ENCODE measurements around the gene MINK1. TPM values are rescaled to one million over a fixed set of nuclear protein-coding genes. Genes with fewer than 3 reads are reported as not detected.
"Not testable (repeated sequence)": the region's sequence is repeated elsewhere in the genome, so short reads cannot be mapped to it uniquely, and the experiment has no call there.

Gene MINK1
- total RNA-seq, 6 donors from 2014 or later: 52.3 to 311 (median 136) TPM

GRCh38 chr17:4901108-4901647 is 68.0 kb downstream of the MINK1 start:
- Histone ChIP-seq H3K36me3 (peaks cover 0 to 16% (median 14%) of the 10 kb centered on the region in 4 donors), H3K4me3 (peak overlapping the region in 3 of 4 donors; percentile 41 to 61 (median 52)), H3K27ac (peak overlapping the region; percentile 6 to 74 (median 50)), H3K9me3 (no peaks in the 10 kb centered on the region), H3K27me3 (peaks cover 0 to 9% (median 0%) of the 10 kb centered on the region in 4 donors), H3K4me1 (peaks cover 9 to 46% (median 29%) of the 10 kb centered on the region in 4 donors)
- DNase-seq (no peak), ATAC-seq (ENCODE audit: low FRiP score in 2 of 2) (no peak)
- no peak for TF ChIP-seq CTCF (IDR thresholded peaks at IDR 0.05)
- TF ChIP-seq POLR2A (IDR thresholded peaks at IDR 0.05): no peak
- TF ChIP-seq EP300 (IDR thresholded peaks at IDR 0.05): no peak
- TF ChIP-seq POLR2AphosphoS5 (IDR thresholded peaks at IDR 0.05): no peak
- WGBS, 2 donors: 41 to 89% methylated on average over 29 of the region's 37 CpGs

GRCh38 chr17:4901648-4902344 is 68.7 kb downstream of the MINK1 start:
- H3K36me3 ChIP-seq: peaks cover 0 to 9% (median 8%) of the 10 kb centered on the region in 4 donors
- H3K9me3 ChIP-seq: no peaks in the 10 kb centered on the region
- TF ChIP-seq POLR2AphosphoS5 (IDR thresholded peaks at IDR 0.05): peak in 1 of 2 donors; percentile 44
- no peak for TF ChIP-seq EP300 (IDR thresholded peaks at IDR 0.05)
- TF ChIP-seq CTCF (IDR thresholded peaks at IDR 0.05): no peak
- TF ChIP-seq POLR2A (IDR thresholded peaks at IDR 0.05): peak in 1 of 4 donors; percentile 28
- peak overlapping the region; percentile 6 to 74 (median 50) for H3K27ac ChIP-seq
- DNase-seq: peak; percentile 75 to 92
- peak overlapping the region in 3 of 4 donors; percentile 41 to 61 (median 52) for H3K4me3 ChIP-seq
- H3K27me3 ChIP-seq: peaks cover 0 to 9% (median 0%) of the 10 kb centered on the region in 4 donors
- peaks cover 9 to 46% (median 29%) of the 10 kb centered on the region in 4 donors for H3K4me1 ChIP-seq
- ATAC-seq (ENCODE audit: low FRiP score in 2 of 2): peak; percentile 59 to 66
- 40 to 77% methylated on average over 37 to 43 of the region's 48 CpGs for WGBS, 2 donors

DNA sequence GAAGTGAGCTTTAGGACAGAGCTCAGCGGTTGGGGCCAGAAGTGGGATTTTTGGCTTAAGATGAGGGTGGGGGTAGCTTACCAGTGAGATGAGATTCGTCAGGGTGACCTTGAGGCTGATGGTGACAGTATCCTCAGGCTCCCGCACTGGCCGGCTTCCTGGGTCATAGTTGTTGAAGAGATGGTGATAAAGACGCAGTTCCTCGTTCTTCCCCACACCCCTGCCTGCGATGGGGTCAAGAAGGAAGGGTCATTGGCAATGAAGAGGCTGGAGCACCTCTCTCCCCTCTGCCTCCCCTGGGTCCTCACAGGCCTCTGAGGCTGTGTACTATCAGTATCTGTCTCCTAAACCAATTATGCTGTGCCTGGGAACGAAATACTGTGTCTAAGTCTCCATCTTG is 69.4 kb downstream of the MINK1 start:
- TF ChIP-seq EP300 (IDR thresholded peaks at IDR 0.05) (no peak), POLR2A (IDR thresholded peaks at IDR 0.05) (no peak), POLR2AphosphoS5 (IDR thresholded peaks at IDR 0.05) (no peak), CTCF (IDR thresholded peaks at IDR 0.05) (no peak)
- H3K4me3 ChIP-seq: no peak overlapping the region
- DNase-seq: no peak
- no peak for ATAC-seq (ENCODE audit: low FRiP score in 2 of 2)
- H3K9me3 ChIP-seq: no peaks in the 10 kb centered on the region
- WGBS, 2 donors: 69 to 73% methylated on average over 8 of the region's 8 CpGs
- H3K36me3 ChIP-seq: peaks cover 0 to 3% (median under 1%) of the 10 kb centered on the region in 4 donors
- peak overlapping the region in 2 of 4 donors; percentile 66 to 74 for H3K27ac ChIP-seq
- H3K27me3 ChIP-seq: peaks cover 0 to 9% (median 0%) of the 10 kb centered on the region in 4 donors
- H3K4me1 ChIP-seq: peaks cover 9 to 46% (median 29%) of the 10 kb centered on the region in 4 donors

- 6 to 15% methylated on average over 10 of the region's 10 CpGs for WGBS, 2 donors
- TF ChIP-seq EP300 (IDR thresholded peaks at IDR 0.05): no peak
- peak; percentile 67 to 81 (median 75) for TF ChIP-seq CTCF (IDR thresholded peaks at IDR 0.05)
- TF ChIP-seq POLR2A (IDR thresholded peaks at IDR 0.05): no peak
- TF ChIP-seq POLR2AphosphoS5 (IDR thresholded peaks at IDR 0.05): no peak
- peak within 1 kb of the TSS in 2 of 4 donors; percentile 66 to 74 for H3K27ac ChIP-seq
- H3K4me3 ChIP-seq: peak within 1 kb of the TSS in 3 of 4 donors; percentile 9 to 41 (median 25)
- H3K9me3 ChIP-seq: no peaks in the 10 kb centered on the region
- DNase-seq: peak; percentile 57 to 82
- H3K4me1 ChIP-seq: peaks cover 11 to 46% (median 29%) of the 10 kb centered on the region in 4 donors
- peak; percentile 58 to 60 for ATAC-seq (ENCODE audit: low FRiP score in 2 of 2)
- peaks cover 0 to 3% (median 0%) of the 10 kb centered on the region in 4 donors for H3K36me3 ChIP-seq
- peaks cover 0 to 9% (median 0%) of the 10 kb centered on the region in 4 donors for H3K27me3 ChIP-seq
These were observed 70.1 kb downstream of the MINK1 start, which contains the start of gene CHRNE for GRCh38 chr17:4903051-4903818. CHRNE (minus strand) TSS chr17:4903098; CDS start chr17:4903063, 35 bp downstream.

DNA sequence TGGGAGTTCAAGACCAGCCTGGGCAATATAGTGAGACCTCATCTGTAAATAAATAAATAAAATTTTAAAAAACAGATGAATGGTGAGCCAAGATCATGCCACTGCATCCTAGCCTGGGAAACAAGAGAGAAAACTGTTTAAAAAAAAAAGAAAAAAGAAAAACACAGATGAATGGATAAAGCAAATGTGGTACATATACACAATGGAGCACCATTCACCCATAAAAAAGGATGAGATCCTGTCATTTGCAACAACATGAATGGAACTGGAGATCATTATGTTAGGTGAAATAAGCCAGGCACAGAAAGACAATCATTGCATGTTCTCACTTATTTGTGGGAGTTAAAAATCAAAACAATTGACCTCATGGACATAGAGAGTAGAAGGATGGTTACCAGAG is 73.5 kb downstream of the MINK1 start:
- DNase-seq; H3K36me3 ChIP-seq; ATAC-seq (ENCODE audit: low FRiP score in 2 of 2); H3K9me3 ChIP-seq; H3K27me3 ChIP-seq; H3K4me3 ChIP-seq; H3K27ac ChIP-seq: not testable (repeated sequence)
- peaks cover 18 to 31% (median 24%) of the 10 kb centered on the region in 4 donors for H3K4me1 ChIP-seq
